Measurements from ENCODE around the gene PPFIA4.

Gene PPFIA4

GRCh38 chr1:203085528-203086406 is 59.5 kb downstream of the PPFIA4 start, which contains the start of gene MYOG:
TSS of gene MYOG (minus strand) at chr1:203086012. CDS start at chr1:203085961, 51 bp downstream.
- DNase-seq: no peak

- DNase-seq: no peak
Observed at GRCh38 chr1:203086992-203087763, 60.9 kb downstream of the PPFIA4 start.

DNA sequence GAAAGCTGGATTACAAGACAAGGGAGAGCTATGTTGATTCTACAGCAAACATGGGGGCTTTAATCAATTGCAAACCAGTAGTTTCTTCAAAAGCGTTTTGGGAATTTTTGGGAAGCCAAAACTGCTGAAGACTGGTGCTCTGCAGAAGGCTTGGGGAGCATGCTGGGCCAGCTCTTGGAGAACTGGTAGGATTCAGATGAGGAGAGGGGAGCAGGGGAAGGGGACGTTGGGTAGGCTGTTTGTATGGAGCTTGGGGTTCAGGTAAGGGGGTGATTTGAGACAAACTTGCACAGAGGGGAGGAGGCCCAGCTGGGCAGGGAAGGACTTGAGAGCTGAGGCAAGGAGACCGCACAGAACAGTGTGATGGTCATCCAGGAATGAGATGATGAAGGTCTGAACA is 62.1 kb downstream of the PPFIA4 start:
- no peak for DNase-seq

GRCh38 chr1:203089001-203089650 is 62.8 kb downstream of the PPFIA4 start:
- DNase-seq: no peak

- no peak for DNase-seq
Observed at GRCh38 chr1:203089651-203090045, 63.4 kb downstream of the PPFIA4 start.

DNA sequence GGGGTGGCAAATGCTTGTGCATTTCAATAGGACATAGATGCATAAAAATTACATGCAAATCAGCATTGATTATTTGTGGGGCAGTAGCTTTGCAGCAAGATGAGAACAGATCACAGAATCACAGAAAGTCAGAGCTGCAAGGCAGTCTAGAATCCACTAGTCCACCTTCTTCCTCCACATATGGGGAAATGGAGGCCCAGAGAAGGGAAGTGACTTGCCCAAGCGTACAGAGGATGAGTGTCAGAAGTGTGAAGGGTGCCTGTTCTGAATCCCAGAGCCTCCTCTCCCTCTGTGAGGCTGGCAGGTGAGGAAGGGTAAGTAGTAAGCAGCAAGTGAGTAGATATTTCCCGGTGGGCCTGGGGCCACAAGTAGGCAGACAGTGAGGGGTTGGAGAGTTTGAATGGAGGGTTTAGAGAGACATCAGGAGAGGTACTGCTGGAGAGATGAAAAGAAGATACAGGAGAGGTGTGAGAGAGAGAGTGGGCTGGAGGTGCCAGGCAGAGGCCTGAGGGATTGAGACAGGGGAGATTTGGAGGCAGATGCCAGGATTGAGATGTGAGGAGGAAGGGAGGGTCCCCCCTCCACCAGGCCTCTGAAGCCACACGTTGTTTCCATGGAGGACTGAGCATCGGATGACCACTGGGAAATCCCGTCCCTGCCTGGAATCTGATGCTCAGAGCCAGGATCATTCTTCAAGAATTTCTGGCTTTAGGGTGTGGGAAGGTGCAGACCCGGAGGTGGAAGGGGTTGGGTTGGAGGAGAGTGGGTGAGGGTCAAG is 64.3 kb downstream of the PPFIA4 start:
- DNase-seq: no peak

GRCh38 chr1:203091199-203091477 is 64.8 kb downstream of the PPFIA4 start:
- no peak for DNase-seq

GRCh38 chr1:203091761-203092330 is 65.6 kb downstream of the PPFIA4 start:
- no peak for DNase-seq

- no peak for DNase-seq
Observed at GRCh38 chr1:203093754-203094410, 67.6 kb downstream of the PPFIA4 start.

DNA sequence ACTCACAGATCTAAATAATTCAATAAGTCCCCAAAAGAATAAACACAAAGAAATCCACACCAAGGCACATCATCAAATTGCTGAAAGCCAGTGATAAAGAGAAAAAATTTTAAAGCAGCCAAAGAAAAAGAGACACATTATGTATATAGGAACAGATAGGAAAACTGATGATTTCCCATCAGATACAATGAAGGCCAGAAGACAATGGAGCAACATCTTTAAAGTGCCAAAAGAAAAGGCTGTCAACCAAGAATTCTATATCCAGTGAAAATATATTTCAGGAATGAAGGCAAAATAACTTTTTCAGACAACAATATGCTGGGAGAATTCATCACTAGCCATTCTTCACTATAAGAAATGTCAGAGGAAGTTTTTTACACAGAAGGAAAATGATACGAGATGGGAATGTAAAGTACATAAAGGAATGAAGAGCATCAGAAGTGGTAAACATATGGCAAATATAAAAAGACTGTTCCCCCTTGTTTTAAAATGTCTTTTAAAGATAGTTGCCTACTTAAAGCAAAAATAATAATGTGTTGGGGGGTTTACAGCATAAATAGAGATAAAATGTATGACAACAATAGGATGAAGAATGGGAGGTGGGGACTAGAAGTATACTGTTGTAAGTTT is 68.9 kb downstream of the PPFIA4 start:
- DNase-seq: no peak

DNA sequence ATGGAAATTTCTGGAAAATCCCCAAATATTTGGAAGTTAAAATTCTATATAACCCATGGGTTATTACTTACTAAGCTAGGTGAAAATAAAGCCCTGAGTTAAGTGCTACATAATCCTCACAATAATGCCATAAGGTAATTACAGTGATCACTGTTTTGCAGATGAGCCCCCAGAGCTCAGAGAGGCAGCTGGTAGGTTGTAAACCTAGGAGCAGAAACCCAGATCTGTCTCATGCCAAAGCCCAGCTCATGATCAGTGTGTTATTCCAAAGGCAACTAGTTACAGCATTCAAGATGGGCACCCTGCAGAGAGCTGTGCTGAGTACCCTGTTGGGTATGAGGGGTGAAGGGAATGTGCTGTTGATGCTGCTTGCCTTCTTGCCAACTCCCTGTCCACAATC is 70.3 kb downstream of the PPFIA4 start:
- DNase-seq: no peak

DNA sequence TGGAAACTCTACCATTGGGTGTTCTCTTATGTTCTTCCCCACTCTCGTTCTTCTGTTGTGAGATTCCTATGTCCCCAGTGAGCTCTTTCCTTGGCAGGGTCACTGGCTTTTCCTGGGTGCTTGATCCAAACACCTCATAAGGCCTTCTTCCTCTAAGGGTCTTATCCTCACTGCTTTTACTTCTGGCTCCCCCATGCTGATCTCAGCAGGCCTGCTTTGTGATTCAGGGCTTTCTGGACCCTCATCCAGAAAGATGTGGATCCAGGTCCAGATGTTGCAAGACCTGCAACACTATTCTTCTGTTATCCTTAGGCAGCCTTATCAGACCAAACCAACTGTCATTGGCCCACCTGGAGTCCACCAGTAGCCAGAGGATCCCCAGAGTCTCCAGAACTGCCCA is 70.7 kb downstream of the PPFIA4 start:
- no peak for DNase-seq

DNA sequence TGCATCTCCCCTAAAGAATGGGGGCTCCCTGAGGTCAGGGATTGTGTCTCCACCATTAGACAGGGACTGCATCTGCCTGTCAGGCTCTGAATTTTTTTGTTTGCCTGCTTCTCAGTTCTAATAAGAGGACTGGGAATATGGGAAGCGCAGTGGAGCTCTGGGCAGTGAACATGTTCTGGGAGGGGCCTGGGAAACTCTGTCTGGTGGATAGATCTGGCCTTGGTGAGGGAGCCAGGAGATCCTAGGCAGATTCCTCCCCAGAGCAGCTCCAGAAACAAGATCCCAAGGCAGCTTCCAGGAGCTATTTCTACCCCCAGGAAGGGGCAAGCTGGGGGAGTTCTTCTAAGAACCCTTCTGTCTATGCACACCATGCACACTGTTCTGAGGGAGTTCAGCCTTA is 72.2 kb downstream of the PPFIA4 start:
- no peak for DNase-seq

DNA sequence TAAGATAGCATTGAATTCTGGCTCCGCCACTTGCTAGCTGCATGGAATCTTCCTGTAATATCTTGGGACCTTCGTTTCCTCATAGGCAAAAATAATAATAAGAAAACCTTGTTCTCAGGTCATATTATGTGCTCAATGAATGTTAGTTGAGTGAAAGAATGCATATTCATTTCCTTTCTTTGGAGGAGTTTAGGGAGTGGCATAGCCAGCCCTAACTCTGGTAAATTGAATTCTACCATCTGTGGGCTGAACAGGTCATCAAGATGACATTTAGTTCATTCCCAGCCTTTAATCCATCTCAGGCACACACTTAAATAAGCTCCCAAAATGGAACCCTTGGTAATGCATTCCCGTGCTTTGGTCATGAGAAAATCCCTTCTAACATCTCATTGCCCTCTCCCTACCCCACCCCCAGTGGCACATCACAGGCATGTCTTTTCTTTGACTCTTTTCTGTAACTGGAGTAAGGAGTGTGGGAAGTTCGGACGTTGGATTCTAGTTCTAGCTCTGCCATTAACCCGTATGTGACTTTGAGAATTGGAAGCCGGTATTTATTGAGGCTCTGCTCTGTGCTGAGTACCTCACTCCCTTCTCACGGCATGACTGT is 72.7 kb downstream of the PPFIA4 start:
- DNase-seq: no peak

GRCh38 chr1:203099805-203100515 is 73.7 kb downstream of the PPFIA4 start:
- DNase-seq: no peak

DNA sequence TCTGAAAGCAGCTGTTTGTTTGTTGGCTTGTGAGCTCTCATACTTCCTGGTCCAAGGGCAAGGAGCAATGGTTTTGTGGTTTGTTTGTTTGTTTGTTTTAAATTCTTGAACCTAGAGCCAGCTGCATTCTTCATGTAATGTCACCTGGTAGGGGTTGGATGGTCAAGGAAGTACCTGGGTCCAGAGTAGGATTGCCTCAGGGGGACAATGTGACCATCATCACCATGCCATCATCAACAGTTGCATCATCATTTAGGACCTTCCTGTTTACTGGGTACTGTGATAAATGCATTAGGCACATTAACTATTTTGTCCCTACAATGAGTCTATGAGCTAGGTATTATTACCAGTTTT is 74.2 kb downstream of the PPFIA4 start:
- DNase-seq: no peak

GRCh38 chr1:203101813-203102634 is 75.7 kb downstream of the PPFIA4 start:
- DNase-seq: no peak

DNA sequence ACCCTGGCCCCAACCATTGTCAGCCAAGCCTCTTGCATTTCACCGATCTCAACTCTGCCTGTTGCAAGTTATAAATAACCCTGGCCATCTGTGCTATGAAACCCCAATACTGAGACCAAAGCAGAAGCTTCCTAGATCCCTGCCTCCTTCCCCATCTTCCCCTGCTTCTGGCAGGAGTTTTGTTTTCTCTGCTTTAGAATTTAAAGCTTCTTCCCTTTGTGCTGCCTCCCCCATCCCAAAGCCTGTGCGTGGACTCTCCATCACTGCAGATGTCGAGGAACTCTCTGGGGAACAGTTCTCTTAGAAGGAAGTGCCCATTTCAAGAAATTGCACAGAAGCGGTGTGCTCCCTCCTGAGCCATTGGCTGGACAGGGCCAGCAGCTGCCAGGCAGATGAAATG is 76.9 kb downstream of the PPFIA4 start:
- DNase-seq: no peak

- DNase-seq: no peak
Observed at GRCh38 chr1:203103829-203104495, 77.7 kb downstream of the PPFIA4 start.
